ENCODE data around the gene PDXDC1.
"Not testable (repeated sequence)": the region's sequence is repeated elsewhere in the genome, so short reads cannot be mapped to it uniquely, and the experiment has no call there.

DNA sequence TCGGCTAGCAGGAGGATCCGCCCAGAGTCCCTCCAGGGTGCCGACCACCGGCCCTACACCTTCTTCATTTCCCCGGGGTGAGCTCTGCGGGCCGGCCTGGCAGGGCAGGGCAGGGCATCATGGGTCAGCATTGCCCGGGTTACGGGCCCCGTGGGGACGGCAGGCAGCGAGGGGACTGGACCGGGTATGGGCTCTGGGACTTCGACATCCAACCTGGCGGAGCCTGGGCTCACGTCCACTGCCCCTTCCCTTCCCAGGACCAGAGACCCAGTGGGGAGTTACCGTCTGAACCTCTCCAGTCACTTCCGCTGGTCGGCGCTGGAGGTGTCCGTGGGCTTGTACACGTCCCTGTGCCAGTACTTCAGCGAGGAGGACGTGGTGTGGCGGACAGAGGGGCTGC is 44.6 kb upstream of the PDXDC1 start:
- TF ChIP-seq, protein P1, sequence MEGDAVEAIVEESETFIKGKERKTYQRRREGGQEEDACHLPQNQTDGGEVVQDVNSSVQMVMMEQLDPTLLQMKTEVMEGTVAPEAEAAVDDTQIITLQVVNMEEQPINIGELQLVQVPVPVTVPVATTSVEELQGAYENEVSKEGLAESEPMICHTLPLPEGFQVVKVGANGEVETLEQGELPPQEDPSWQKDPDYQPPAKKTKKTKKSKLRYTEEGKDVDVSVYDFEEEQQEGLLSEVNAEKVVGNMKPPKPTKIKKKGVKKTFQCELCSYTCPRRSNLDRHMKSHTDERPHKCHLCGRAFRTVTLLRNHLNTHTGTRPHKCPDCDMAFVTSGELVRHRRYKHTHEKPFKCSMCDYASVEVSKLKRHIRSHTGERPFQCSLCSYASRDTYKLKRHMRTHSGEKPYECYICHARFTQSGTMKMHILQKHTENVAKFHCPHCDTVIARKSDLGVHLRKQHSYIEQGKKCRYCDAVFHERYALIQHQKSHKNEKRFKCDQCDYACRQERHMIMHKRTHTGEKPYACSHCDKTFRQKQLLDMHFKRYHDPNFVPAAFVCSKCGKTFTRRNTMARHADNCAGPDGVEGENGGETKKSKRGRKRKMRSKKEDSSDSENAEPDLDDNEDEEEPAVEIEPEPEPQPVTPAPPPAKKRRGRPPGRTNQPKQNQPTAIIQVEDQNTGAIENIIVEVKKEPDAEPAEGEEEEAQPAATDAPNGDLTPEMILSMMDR (IDR thresholded peaks at IDR 0.05) = not testable (repeated sequence)
- TF ChIP-seq EZH2 (IDR thresholded peaks at IDR 0.05) = not testable (repeated sequence)

All from neural progenitor cell (in vitro differentiated cells).